K562 (cell line): Measurements from ENCODE around the gene TCHP. TPM values are rescaled to one million over a fixed set of nuclear protein-coding genes. Genes with fewer than 3 reads are reported as not detected.
A peak's percentile ranks its signal among the peaks of the same experiment; 100 is the strongest.

ENCODE experiments used
- ADNP ChIP-seq: fragments of 200-800 bp; sonication (Bioruptor generic); IDR thresholded peaks from 2 replicates; pipeline ENCODE4 v1.6.1; 2016; ENCODE audit warnings: missing genetic modification characterization, missing compliant biosample characterization
- CBX3 ChIP-seq, 2 experiments: IDR thresholded peaks; 1 replicate in 1 of 2; 2 replicates in 1 of 2; pipeline ENCODE4 v1.6.1; 2012; ENCODE audit warnings: inconsistent platforms in 2 of 2, low read length in 2 of 2, borderline replicate concordance in 1 of 2, control low read depth in 1 of 2
- ESRRA ChIP-seq: fragments of 450-650 bp; IDR thresholded peaks from 2 replicates; pipeline ENCODE4 v1.6.1; 2014; ENCODE audit warnings: low read depth, mild to moderate bottlenecking, moderate library complexity, borderline replicate concordance
- IFI16 ChIP-seq: fragments of 250-450 bp; sonication (Bioruptor Pico); IDR thresholded peaks from 2 replicates; pipeline ENCODE4 v2.1.2; 2022; ENCODE audit warnings: mild to moderate bottlenecking, inconsistent platforms
- L3MBTL2 ChIP-seq: fragments of 450-650 bp; IDR thresholded peaks from 2 replicates; pipeline ENCODE4 v1.6.1; 2016; ENCODE audit warnings: mild to moderate bottlenecking, moderate library complexity
- MGA ChIP-seq: fragments of 450-650 bp; IDR thresholded peaks from 2 replicates; pipeline ENCODE4 v1.6.1; 2016; ENCODE audit warnings: mild to moderate bottlenecking, moderate library complexity
- USF2 ChIP-seq: sonication (generic); formaldehyde crosslinking; IDR thresholded peaks from 2 replicates; pipeline ENCODE4 v1.5.0; 2020; ENCODE audit warnings: missing genetic modification reagents
- polyA plus RNA-seq, 8 experiments: library from polyadenylated mRNA; depleted of rRNA in 4 of 8; stranded (reverse) in 5 of 8; unstranded in 3 of 8; fragments of >200 nt; fragmentation: Nextera tagmentation in 2 of 8; fragmentation: Illumina TruSeq in 1 of 8; extraction: Ambion mirVana in 2 of 8; extraction: Trizol in 1 of 8; gene quantifications; 2 replicates each; pipeline versions ENCODE4 v1.2.1 to v1.2.3, GENCODE V29; 2011 to 2014; ENCODE audit warnings: inconsistent platforms in 1 of 8, missing spikeins in 1 of 8
- total RNA-seq, 7 experiments: library from RNA; depleted of rRNA in 6 of 7; stranded (reverse); fragments of >200 nt in 6 of 7; fragmentation: Illumina TruSeq in 2 of 7; extraction: Trizol in 2 of 7; gene quantifications; 2 replicates each; pipeline versions ENCODE4 v1.2.1 to v1.2.3, GENCODE V29; 2011 to 2021; ENCODE audit warnings: low replicate concordance in 1 of 7

The TCHP gene
- total and polyA plus RNA-seq, 9 of the 15 experiments (the other 6 are each of a cell fraction or from before 2014, with no cell fraction given), result 3.4 to 30.4 (median 19.7) TPM

- TF ChIP-seq MGA, result peak; percentile 65
- TF ChIP-seq L3MBTL2, result peak; percentile 77
- TF ChIP-seq ADNP, result no peak
- no peak for TF ChIP-seq IFI16 (CRISPR knock-in tag)
- TF ChIP-seq CBX3 (IDR thresholded peaks at IDR 0.05; ENCODE audit: borderline replicate concordance in 1 of 2, low read length in 2 of 2), result peak in 1 of 2 experiments; percentile 73; a peak in 1 of 3 replicates
- TF ChIP-seq USF2 (CRISPR knock-in tag), result peak; percentile 40; the same call in 1 of the 2 replicates
- TF ChIP-seq ESRRA, result no peak
- TF ChIP-seq, all 486 proteins: peak for 30
Observed at GRCh38 chr12:109910969-109911348, 10.9 kb downstream of the TCHP start (continued).
